GM19240 (cell line): ENCODE results near the gene RRAGD.
A peak's percentile ranks its signal among the peaks of the same experiment; 100 is the strongest.
"Not testable (repeated sequence)": the region's sequence is repeated elsewhere in the genome, so short reads cannot be mapped to it uniquely, and the experiment has no call there.

Experiments
- DNase-seq: peaks from one replicate; pipeline ENCODE4 v3.0.0; 2011; ENCODE audit warnings: low spot score; ENCODE audit not compliant: insufficient read length

Gene RRAGD

DNA sequence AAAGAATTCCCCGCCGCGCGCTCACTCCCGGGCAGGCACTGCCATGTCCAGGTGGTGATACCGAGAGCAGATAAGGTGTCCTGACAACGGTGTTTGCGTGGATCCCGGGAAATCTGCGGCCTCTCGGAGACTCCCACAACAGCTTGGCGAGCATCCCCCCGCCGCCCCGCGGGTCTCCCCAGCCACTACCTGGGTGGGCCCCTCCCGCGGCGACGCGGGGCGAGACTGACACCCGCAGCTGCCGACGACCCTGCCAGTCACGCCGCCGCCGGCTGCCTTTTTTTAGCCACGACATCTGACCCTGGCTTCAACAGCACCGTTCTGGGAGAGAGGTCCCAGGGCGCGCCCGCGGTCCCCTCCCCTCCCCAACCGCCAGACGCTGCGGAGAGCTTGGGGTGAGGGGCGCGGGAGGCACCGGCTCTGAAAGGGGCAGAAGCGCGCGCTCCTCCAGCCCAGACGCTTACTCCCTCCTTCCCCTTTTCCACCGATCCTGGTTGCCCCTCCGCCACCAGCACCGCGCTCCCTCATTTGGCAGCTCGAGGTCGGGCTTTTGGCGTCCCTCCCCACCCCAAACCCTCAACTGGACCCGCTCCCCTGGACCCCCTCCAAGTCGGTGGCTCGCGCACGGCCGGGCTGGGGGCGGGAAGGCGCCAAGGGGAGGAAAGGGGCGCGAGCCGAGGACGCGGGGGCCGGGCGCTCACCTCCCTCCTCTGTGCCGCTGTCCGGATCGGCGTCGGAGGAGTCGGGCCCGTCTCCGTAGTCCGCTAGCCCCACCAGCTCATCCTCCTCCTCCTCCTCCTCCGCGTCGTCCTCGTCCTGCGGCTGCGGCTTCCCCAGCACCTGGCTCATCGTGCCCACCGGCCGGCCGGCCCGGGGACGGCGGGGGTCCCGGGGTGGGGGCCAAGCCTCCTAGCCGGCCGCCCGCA is 665 bp downstream of the RRAGD start:
- peak; percentile 23 for DNase-seq

DNA sequence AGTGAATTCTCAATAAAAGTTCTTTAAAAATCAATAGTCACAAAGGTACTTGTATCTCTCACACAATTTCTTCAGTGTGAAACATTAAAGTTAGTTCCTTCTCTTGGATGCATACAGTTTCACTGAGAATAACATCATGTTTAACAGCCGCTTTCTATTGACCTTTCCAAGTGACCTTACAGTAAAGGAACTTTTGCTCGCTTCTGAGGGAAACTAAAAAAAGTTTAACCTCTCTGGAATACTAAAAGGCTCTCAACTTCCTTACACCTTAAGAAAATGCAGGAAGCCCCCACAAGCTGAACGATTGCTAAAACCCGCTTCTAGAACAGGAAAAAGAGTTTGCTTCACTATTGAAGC is 1.3 kb downstream of the RRAGD start:
- DNase-seq: no peak

DNA sequence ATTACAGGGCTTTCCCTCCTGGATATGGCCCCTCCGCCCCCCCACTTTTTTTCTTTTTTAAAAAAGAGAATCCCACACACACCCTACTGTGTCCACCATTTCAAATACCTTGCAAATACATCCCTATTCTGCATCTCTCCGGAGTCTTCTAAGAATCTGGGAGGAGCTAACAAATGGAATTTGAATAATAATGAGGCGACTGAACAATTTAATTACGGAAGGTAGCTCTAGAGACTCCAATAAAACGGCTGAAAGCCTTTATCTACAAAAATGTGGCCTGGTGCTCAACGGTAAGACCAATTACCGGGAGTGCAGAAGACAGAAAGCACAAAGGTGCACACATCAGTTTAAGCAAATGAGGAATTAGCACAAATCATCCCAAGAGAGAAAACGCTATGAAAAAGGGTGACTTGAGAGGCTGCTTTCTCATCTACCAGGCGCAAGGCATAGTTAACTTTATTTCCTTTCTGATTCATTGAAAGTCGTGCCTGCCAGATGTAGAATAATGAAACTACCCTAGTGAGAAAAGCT is 1.8 kb downstream of the RRAGD start:
- DNase-seq: no peak

DNA sequence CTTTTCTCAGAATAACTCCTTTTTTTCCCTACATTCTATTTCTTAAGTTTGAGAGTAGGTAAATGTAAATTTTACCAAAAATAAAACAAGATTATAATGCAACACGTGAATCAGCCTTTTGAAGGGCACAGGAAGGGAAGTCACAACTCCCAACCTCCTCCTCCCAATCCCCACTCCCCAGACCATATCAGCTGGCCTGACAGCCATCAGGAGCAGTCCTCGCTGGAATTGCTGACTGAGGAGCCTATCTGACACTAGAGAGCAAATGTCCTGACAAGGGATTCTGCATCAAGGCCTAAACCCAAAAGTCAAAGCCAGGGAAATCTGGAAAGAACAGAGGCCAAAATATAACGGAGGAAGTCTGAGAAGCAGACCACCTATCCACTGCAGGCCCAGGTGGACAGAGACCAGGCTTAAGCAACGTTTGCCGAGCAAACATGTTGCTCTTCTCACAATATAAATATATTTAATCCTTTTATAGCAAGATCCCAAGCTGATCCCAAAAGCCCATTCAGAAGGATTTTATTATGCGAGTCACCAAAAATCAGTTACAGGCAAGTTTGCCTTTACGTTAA is 2.5 kb downstream of the RRAGD start:
- DNase-seq: no peak

DNA sequence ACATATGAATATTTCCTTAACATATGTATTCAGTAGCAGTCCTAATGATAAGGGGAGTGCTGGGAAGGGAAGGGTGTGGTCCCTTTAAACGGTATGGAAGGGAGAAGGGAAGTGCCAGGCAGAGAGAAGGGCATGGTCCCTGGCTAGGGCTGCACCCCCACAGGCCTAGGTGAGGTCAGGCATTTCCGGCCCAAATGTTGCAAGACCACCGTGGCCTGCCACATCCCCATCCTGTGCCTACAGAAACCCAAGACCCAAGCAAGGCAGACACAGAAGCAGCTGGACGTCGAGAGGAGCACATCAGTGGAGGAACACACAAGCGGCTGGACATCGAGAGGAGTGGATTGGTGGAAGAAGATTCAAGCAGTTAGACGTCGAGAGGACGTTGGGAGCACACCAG is 5.9 kb downstream of the RRAGD start:
- no peak for DNase-seq

DNA sequence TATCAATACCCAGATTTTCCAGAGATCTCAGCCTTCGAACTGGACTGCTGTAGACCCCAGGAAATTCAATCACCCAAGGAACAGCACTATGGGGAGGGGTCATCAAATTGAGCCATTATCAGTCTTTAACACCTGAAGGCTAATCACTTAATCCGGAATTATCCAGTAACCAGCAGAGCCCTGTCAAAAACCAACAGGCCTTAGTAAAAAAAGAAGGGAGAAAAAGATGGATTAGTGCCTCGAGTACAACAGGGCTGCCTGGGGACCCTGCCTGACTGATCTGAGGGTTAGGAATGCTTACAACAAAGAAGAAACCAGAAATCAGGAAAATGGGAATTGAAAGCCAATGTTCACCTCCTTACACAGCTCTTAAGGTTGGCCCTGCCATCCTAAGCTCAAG is 7.6 kb downstream of the RRAGD start:
- DNase-seq: no peak

DNA sequence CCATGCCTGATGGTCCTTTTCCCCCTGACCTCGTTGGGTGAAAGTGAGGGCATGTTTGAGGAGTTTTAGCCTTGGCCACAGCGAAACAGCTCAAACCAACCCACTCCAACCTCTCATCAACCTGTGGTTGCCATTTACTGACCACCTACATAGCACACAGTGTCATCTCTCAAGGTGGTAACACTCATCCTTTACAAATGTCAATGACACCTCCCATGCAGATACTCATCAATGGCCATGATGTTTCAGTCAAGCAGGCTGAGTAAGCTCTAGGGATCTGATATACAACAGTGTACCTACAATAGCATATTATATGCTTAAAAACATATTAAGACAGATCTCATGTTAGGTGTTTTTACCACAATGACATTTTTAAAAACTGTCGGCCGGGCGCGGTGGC is 9.3 kb downstream of the RRAGD start:
- no peak for DNase-seq

DNA sequence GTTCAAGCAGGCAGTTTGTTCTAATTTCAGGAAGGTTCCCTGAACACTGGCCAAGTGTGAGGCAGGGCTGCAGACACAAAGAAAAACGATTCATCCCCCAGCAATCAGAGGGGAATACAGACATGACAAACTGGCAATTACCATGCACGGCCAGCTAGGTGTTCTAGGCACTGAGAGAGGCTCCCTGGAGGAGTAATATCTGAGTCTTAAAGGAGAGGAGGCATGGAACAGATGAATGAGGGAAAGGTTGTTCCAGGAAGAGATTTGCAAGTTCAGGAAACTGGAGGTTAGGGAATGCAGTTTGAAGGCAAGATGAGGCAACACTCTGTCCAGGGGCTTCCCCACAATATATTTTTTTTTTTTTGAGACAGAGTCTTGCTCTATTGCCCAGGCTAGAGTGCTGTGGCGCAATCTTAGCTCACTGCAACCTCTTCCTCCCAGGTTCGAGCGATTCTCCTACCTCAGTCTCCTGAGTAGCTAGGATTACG is 11.1 kb downstream of the RRAGD start:
- no peak for DNase-seq

DNA sequence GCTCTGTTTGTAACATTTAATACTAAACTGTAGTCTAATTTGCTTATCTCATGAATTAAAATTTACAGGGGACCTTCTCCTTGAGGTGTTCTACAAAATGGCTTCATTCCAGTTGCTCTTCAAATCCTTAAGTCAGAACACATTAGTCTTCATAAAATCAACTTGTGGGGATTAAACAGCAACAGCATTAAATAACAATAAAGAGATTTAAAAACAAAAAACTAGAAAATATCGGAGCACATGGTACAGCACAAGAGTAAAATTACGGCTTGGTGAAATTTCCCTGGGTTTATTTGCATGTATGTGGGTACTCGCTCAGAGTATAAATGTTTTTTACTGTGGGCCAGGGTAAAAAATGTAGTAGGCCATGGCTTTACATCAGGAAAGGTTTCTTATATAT is 12.0 kb downstream of the RRAGD start:
- DNase-seq: no peak

DNA sequence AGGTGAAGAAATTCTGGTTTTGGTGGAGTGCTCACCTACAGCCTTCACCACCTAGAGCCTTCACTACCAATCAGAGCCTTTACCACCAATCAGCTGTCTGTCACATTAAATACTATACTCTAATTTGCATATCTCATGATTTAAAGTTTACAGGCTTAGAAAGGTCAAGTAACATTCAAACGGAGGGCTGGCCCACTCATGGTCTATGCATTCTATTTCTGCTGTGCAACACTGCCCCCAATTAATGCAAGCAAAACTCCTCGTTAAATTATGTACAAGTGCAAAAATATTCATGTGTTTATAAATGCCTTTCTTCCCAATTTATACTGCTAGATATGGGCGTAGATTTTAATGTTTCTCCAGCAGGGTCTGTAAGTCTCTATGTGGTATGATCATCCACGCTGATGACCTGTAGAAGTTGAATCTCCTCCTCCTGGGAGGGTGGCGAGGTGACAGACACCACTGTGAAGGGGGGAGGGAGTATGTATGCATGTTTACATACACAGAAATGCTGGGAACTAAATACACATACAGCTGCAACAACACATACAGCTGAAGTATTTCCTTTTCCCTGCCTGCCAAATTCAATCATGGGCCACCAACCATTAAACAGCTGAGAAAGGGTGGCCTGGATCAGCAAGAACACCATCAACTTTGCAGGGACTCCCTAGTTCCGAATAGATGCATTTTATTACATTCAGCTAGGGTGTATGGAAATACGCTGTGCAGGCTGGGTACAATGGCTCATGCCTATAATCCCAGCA is 13.1 kb downstream of the RRAGD start:
- no peak for DNase-seq

DNA sequence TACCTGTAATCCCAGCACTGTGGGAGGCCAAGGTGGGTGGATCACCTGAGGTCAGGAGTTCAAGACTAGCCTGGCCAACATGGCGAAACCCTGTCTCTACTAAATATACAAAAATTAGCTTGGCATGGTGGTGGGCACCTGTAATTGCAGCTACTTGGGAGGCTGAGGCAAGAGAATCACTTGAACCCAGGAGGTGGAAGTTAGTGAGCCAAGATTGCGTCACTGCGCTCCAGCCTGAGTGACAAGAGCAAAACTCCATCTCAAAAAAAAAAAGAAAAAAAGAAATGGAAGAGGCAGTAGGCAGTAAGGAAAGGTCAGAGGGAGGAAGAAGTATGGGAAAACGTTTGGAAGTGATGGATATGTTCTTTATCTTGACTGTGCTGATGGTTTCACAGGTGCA is 14.2 kb downstream of the RRAGD start:
- DNase-seq: not testable (repeated sequence)

DNA sequence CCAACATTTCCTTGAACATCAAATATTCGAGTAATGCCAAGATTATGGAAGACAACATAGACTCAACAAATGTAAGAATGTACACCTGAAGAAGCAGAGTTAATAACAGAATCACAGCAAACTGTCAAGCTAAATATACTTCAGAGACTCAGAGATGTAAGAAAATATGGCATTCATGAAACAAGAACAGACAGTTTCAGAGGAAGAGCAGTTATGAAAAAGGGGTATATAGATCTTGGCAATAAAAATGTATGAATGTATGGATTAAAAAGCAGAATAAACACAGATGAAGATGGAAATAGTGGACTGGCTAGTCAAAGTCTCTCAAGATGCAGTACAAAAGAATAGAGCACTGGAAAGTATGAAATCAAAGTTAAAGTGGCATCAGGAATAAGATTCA is 18.4 kb downstream of the RRAGD start:
- no peak for DNase-seq

DNA sequence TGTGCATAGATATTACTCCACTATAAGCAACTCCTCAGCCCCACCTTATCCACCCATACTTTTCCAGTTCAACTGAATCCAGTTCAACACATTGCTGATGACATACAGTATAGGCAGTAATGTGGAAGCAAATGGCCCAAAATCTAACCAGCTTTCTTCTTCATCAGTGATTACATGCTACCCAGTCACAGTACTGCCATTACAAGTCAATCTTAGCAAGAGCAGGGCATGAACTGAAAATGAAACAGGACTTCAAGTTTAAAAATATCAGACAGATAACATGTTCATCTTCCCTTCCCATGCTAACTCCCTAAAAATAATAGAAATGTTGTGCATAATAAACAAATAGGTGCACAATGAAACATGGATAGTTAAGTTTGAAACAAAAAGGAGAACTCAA is 19.2 kb downstream of the RRAGD start:
- no peak for DNase-seq

DNA sequence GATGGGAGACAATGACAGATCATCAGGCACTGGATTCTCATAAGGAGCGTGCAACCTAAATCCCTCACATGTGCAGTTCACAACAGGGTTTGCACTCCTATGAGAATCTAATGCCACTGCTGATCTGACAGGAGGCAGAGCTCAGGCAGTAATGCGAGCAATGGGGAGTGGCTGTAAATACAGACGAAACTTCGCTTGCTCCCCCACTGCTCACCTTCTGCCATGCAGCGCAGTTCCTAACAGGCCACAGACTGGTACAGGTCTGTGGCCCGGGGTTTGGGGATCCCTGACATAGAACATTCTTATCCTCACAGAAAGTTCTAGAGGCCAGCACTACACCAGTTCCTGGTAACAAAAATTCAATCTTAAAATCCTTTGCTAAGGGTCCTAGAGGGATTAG is 23.2 kb downstream of the RRAGD start:
- no peak for DNase-seq

DNA sequence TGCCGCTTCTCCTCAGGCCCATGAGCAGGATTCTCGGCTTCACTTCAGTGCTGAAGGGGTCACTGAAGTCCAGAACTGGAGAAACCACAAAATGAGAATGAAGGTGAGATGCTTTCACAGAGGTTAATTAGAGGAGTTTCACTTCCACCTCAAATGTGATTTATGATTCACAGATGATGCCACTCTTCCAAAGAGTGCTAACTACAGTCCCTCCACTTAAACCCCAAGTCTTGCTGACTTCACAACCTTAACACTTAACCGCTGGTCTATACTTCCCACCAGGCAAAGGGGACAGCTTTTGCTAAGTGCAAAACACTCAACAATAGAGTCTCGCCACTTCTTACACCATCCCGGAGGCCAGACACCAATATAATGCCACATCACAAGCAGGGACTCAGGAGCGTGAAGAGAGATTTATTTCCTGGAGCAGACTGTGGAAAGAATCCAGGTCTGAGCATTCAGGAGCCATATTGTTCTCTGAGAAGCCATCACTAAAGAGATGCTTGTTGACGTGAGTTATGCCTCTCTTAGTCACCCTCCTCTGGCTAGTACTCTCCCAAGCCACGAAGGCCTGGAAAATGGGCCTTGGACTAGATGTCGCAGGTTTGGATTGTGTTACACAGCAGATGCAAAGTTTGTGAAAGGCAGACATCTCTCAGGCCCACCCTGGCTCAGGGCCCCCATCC is 24.4 kb downstream of the RRAGD start:
- DNase-seq: peak; percentile 41

DNA sequence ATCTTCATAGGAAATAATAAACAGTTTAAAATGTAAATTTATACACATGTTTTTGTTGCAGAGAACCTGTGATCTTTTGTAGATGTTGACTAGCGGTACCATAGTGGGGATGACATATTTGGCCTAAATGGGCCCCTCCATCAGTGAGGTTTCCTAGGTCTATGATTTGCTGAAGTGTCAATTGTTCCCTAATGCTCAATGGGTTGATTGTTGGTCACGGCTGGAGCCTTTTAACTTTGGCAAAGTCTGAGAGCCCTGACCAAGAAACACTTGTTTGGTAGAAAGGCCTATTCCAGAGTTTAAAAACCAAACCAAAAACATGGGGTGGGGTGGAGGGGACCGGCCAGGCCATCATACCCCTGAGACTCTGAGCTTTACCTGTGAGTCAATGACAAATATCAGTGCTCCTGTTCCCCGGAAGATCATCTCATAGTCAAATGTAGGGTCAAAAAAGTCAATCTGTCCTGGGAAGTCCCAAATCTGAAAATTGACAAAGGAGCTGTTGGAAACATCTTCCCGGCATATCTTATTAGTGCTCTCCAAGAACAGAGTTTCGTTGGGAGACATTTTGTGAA is 25.1 kb downstream of the RRAGD start:
- DNase-seq: no peak

DNA sequence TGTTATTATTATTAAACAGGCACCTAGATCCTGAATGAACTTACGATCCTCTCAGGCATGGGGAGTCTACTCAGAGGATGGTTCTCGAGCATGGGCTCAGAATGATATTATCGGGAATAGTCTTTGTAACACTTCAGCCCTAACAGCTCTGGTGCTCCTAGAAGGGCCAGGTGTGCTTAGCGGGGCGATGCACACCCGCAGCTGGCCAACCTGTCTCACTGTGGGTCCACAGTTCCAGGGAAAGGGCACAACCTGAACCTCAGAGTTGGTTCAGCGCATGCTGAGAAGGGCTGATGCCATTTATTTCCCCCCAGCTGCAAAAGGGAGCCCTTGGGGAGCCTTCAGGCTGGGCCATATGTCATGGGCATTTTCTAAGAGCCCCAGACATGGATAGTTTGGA is 26.2 kb downstream of the RRAGD start:
- no peak for DNase-seq

DNA sequence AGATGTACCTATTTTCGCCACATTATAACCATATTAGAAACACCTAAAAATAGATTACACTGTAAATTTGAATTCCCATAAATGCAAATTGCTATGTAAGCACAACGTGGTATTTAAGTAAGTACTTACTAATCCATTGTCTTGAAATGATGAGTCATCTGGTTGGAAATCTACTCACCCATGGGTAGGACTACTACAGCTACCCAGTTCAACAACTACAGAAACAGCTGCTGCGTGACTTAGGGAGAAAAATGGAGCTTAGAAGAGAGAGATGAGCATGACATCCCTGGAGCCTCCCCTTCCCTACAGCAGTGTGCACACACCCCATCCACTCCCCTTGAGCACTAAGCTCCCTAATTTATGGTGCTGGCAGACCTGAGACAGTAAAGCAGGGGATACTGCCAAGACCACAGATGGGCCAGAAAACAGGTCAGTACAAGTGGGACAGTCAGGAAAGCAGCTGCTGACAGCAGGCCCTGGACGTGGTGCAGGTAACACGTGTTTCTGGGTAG is 26.9 kb downstream of the RRAGD start:
- DNase-seq: no peak

DNA sequence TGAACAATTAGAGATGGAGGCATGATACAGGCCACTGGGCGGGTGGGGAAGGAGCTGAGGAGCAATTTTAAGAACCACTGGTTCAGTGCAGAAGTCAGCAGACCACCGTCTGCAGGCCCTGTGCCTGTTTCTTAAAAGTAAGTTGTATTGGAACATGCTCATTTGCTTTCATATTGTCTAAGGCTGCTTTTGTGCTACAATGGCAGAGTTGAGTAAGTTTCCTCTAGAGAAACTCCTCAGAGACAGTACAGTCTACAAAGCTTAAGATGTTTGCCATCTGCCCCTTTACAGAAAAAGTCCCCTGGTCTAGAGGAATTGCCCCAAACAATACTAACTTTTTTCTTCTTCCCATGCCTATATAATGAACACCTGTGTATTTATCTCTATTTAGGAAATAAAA is 31.0 kb downstream of the RRAGD start:
- DNase-seq: no peak

DNA sequence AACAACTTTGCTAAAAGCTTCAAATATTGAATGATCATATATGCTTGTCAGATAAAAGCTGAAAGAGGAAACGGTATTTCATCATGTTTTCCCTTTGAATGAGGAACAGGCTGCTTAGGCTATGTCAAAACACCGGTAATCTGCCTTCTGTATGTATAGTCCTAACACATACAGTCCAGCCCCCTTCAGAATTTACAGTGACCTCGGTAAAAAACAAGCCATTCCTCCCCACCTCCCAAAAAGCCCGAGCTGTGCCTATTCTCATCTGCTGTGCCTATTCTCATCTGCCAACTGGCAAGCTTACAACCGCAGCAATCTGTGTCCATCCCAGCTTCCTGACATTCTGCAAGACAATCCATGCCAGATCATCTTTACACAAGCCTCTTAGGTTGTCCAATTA is 32.8 kb downstream of the RRAGD start:
- no peak for DNase-seq

DNA sequence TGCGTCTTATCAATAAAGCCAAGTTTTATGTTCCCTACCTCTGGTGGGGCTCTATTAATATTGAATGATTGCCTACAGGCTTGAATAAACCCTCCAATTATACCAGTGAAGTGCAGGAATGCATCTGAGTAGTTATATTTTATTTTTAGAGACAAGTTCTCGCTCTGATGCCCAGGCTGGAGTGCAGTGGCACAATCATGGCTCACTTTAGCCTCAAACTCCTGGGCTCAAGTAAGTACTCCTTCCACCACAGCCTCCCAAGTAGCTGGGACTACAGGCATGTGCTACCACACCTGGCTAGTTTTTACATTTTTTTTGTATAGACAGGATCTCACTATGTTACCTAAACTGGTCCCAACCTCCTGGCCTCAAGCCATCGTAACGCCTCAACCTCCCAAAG is 33.4 kb downstream of the RRAGD start:
- no peak for DNase-seq
